ENCODE results near the gene MAP3K21.

- TF ChIP-seq CTCF (tag by site-specific recombination; IDR thresholded peaks at IDR 0.05), result no peak
- TF ChIP-seq ZNF248 (tag by site-specific recombination; IDR thresholded peaks at IDR 0.05), result no peak
- TF ChIP-seq, protein P1, sequence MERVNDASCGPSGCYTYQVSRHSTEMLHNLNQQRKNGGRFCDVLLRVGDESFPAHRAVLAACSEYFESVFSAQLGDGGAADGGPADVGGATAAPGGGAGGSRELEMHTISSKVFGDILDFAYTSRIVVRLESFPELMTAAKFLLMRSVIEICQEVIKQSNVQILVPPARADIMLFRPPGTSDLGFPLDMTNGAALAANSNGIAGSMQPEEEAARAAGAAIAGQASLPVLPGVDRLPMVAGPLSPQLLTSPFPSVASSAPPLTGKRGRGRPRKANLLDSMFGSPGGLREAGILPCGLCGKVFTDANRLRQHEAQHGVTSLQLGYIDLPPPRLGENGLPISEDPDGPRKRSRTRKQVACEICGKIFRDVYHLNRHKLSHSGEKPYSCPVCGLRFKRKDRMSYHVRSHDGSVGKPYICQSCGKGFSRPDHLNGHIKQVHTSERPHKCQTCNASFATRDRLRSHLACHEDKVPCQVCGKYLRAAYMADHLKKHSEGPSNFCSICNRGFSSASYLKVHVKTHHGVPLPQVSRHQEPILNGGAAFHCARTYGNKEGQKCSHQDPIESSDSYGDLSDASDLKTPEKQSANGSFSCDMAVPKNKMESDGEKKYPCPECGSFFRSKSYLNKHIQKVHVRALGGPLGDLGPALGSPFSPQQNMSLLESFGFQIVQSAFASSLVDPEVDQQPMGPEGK (tag by site-specific recombination; IDR thresholded peaks at IDR 0.05), result no peak
- TF ChIP-seq SETDB1 (IDR thresholded peaks at IDR 0.05; ENCODE audit: insufficient read length, low read length), result no peak
- TF ChIP-seq KLF7 (tag by site-specific recombination; IDR thresholded peaks at IDR 0.05; ENCODE audit: borderline replicate concordance), result no peak
- TF ChIP-seq, protein P2, sequence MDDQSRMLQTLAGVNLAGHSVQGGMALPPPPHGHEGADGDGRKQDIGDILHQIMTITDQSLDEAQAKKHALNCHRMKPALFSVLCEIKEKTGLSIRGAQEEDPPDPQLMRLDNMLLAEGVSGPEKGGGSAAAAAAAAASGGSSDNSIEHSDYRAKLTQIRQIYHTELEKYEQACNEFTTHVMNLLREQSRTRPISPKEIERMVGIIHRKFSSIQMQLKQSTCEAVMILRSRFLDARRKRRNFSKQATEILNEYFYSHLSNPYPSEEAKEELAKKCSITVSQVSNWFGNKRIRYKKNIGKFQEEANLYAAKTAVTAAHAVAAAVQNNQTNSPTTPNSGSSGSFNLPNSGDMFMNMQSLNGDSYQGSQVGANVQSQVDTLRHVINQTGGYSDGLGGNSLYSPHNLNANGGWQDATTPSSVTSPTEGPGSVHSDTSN (CRISPR knock-in tag; IDR thresholded peaks at IDR 0.05), result no peak
- no peak for TF ChIP-seq ZNF292 (tag by site-specific recombination; IDR thresholded peaks at IDR 0.05; ENCODE audit: borderline replicate concordance, low read depth)
- TF ChIP-seq, protein P3, sequence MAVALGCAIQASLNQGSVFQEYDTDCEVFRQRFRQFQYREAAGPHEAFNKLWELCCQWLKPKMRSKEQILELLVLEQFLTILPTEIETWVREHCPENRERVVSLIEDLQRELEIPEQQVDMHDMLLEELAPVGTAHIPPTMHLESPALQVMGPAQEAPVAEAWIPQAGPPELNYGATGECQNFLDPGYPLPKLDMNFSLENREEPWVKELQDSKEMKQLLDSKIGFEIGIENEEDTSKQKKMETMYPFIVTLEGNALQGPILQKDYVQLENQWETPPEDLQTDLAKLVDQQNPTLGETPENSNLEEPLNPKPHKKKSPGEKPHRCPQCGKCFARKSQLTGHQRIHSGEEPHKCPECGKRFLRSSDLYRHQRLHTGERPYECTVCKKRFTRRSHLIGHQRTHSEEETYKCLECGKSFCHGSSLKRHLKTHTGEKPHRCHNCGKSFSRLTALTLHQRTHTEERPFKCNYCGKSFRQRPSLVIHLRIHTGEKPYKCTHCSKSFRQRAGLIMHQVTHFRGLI (tag by site-specific recombination; IDR thresholded peaks at IDR 0.05), result no peak
- no peak for TF ChIP-seq ZNF791 (tag by site-specific recombination; IDR thresholded peaks at IDR 0.05)
- TF ChIP-seq ZBTB1 (tag by site-specific recombination; IDR thresholded peaks at IDR 0.05), result no peak
- TF ChIP-seq ZNF561 (tag by site-specific recombination; IDR thresholded peaks at IDR 0.05; ENCODE audit: borderline replicate concordance), result no peak
- TF ChIP-seq MZF1 (tag by site-specific recombination; IDR thresholded peaks at IDR 0.05; ENCODE audit: borderline replicate concordance), result no peak
- TF ChIP-seq, protein P4, sequence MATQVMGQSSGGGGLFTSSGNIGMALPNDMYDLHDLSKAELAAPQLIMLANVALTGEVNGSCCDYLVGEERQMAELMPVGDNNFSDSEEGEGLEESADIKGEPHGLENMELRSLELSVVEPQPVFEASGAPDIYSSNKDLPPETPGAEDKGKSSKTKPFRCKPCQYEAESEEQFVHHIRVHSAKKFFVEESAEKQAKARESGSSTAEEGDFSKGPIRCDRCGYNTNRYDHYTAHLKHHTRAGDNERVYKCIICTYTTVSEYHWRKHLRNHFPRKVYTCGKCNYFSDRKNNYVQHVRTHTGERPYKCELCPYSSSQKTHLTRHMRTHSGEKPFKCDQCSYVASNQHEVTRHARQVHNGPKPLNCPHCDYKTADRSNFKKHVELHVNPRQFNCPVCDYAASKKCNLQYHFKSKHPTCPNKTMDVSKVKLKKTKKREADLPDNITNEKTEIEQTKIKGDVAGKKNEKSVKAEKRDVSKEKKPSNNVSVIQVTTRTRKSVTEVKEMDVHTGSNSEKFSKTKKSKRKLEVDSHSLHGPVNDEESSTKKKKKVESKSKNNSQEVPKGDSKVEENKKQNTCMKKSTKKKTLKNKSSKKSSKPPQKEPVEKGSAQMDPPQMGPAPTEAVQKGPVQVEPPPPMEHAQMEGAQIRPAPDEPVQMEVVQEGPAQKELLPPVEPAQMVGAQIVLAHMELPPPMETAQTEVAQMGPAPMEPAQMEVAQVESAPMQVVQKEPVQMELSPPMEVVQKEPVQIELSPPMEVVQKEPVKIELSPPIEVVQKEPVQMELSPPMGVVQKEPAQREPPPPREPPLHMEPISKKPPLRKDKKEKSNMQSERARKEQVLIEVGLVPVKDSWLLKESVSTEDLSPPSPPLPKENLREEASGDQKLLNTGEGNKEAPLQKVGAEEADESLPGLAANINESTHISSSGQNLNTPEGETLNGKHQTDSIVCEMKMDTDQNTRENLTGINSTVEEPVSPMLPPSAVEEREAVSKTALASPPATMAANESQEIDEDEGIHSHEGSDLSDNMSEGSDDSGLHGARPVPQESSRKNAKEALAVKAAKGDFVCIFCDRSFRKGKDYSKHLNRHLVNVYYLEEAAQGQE (tag by site-specific recombination; IDR thresholded peaks at IDR 0.05), result no peak
- TF ChIP-seq, protein P5, sequence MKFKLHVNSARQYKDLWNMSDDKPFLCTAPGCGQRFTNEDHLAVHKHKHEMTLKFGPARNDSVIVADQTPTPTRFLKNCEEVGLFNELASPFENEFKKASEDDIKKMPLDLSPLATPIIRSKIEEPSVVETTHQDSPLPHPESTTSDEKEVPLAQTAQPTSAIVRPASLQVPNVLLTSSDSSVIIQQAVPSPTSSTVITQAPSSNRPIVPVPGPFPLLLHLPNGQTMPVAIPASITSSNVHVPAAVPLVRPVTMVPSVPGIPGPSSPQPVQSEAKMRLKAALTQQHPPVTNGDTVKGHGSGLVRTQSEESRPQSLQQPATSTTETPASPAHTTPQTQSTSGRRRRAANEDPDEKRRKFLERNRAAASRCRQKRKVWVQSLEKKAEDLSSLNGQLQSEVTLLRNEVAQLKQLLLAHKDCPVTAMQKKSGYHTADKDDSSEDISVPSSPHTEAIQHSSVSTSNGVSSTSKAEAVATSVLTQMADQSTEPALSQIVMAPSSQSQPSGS (tag by site-specific recombination; IDR thresholded peaks at IDR 0.05; ENCODE audit: low read depth), result no peak
These were observed 5.6 kb downstream of the MAP3K21 start for GRCh38 chr1:233333086-233333485.

All from HEK293 (cell line).